Naive thymus-derived CD4-positive, alpha-beta T cell (primary cell): Measurements from ENCODE around the gene SAXO2. TPM values are rescaled to one million over a fixed set of nuclear protein-coding genes. Genes with fewer than 3 reads are reported as not detected.
"Not testable (repeated sequence)": the region's sequence is repeated elsewhere in the genome, so short reads cannot be mapped to it uniquely, and the experiment has no call there.

Experiments used
- ATAC-seq: fragments of 150-1000 bp; cut with Tn5 transposase; 2 replicates; pipeline ENCODE4 v1.10.0; 2021; ENCODE audit warnings: mild to moderate bottlenecking, moderate library complexity
- CTCF ChIA-PET: fragments of 350-600 bp; sonication (Branson Sonifier 250); formaldehyde crosslinking; loops from one replicate; lab custom pipeline; 2021; ENCODE audit warnings: antibody characterized with exemption; lab: Charles Lee
- POLR2A ChIA-PET: fragments of 350-600 bp; sonication (Branson Sonifier 250); formaldehyde crosslinking; loops from one replicate; lab custom pipeline; 2021; ENCODE audit warnings: antibody characterized with exemption, inconsistent platforms; lab: Charles Lee
- DNase-seq, 9 donors: peaks; one replicate each; pipeline versions ENCODE4 v3.0.0 to v3.0.0-alpha.2; 2020 to 2022; ENCODE audit warnings: mixed read lengths in 1 of 9
- H3K27ac ChIP-seq: one replicate; pipeline ENCODE4 v1.7.0; 2013; ENCODE audit warnings: mild to moderate bottlenecking, low read depth, low read length, moderate library complexity
- H3K27me3 ChIP-seq, 2 donors: one replicate each; pipeline ENCODE4 v1.7.0; 2013; ENCODE audit warnings: low read length in 2 of 2, mild to moderate bottlenecking in 2 of 2, moderate library complexity in 2 of 2; ENCODE audit not compliant: control insufficient read depth in 2 of 2, insufficient read depth in 2 of 2
- H3K36me3 ChIP-seq, 3 experiments: 1 replicate in 2 of 3; 2 replicates in 1 of 3; pipeline ENCODE4 v1.7.0; 2013; ENCODE audit warnings: low read length in 3 of 3, mild to moderate bottlenecking in 3 of 3, moderate library complexity in 1 of 3; ENCODE audit not compliant: insufficient read depth in 3 of 3, control insufficient read depth in 2 of 3
- H3K4me1 ChIP-seq, 2 donors: one replicate each; pipeline ENCODE4 v1.7.0; 2013; ENCODE audit warnings: low read length in 2 of 2, mild to moderate bottlenecking in 2 of 2, moderate library complexity in 1 of 2; ENCODE audit not compliant: control insufficient read depth in 2 of 2, insufficient read depth in 2 of 2
- H3K4me3 ChIP-seq: 2 replicates; pipeline ENCODE4 v1.7.0; 2013; ENCODE audit warnings: mild to moderate bottlenecking, low read length
- H3K9me3 ChIP-seq, 3 experiments: 1 replicate in 2 of 3; 2 replicates in 1 of 3; pipeline ENCODE4 v1.7.0; 2013; ENCODE audit warnings: low read length in 3 of 3; ENCODE audit not compliant: control insufficient read depth in 2 of 3
- H3K27ac Mint-ChIP-seq, 9 donors: one replicate each; pipeline ENCODE4 v1.8.0; 2020 to 2022; ENCODE audit warnings: mixed read lengths in 9 of 9, mild to moderate bottlenecking in 8 of 9, moderate library complexity in 5 of 9, inconsistent platforms in 2 of 9
- H3K27me3 Mint-ChIP-seq, 5 donors: one replicate each; pipeline ENCODE4 v1.8.0; 2021 to 2022; ENCODE audit warnings: mixed read lengths in 5 of 5, mild to moderate bottlenecking in 1 of 5
- H3K36me3 Mint-ChIP-seq, 5 donors: one replicate each; pipeline ENCODE4 v1.8.0; 2020 to 2022; ENCODE audit warnings: mixed read lengths in 5 of 5, mild to moderate bottlenecking in 3 of 5, inconsistent platforms in 1 of 5
- H3K4me1 Mint-ChIP-seq, 7 donors: one replicate each; pipeline ENCODE4 v1.8.0; 2020 to 2022; ENCODE audit warnings: mixed read lengths in 7 of 7, mild to moderate bottlenecking in 3 of 7, inconsistent platforms in 1 of 7
- H3K4me3 Mint-ChIP-seq, 10 donors: one replicate each; pipeline ENCODE4 v1.8.0; 2020 to 2022; ENCODE audit warnings: mild to moderate bottlenecking in 10 of 10, mixed read lengths in 10 of 10, moderate library complexity in 6 of 10, inconsistent platforms in 2 of 10
- H3K9me3 Mint-ChIP-seq, 11 donors: one replicate each; pipeline ENCODE4 v1.8.0; 2020 to 2022; ENCODE audit warnings: mixed read lengths in 11 of 11, mild to moderate bottlenecking in 4 of 11, inconsistent platforms in 1 of 11, moderate library complexity in 1 of 11
- intact Hi-C, 2 donors: fragments of 100-400 bp; cut with micrococcal nuclease; formaldehyde crosslinking; loops; one replicate each; pipeline ENCODE4 v1.15.1; 2023
- polyA plus RNA-seq, 2 donors: library from polyadenylated mRNA; unstranded; fragments of 300-500 nt; fragmentation: Illumina TruSeq; gene quantifications; one replicate each; pipeline ENCODE4 v1.2.3, GENCODE V29; 2021
- total RNA-seq, 6 experiments: library from RNA in 5 of 6; stranded (reverse) in 5 of 6; gene quantifications; 1 replicate in 5 of 6; 2 replicates in 1 of 6; pipeline ENCODE4 v1.2.3 and lab custom pipeline; 2021 to 2026

SAXO2 gene
- total RNA-seq (1 to 10 TPM in 4 of 5 experiments, not detected in 1; 1.1 to 6.4 (median 2.5) TPM), polyA plus RNA-seq (under 1 TPM in 1 of 2 donors, not detected in 1; 0.25 TPM), total RNA-seq (lab: John Stamatoyannopoulos, UW) (0.94 reads per million)

GRCh38 chr15:82262422-82263026 is at the start of gene SAXO2, which contains the start of gene EFL1:
TSS of gene SAXO2 (plus strand) at chr15:82262818. CDS start at chr15:82262880, 62 bp downstream.
TSS of gene EFL1 (minus strand) at chr15:82262734. CDS start at chr15:82261778, 956 bp downstream.
- ChIA-PET POLR2A (no interaction called here), CTCF (interaction anchor here (0.6 kb wide), 1 partner anchor 47 kb away, joined by 3 read pairs; no protein-coding TSS in a partner anchor)
- H3K4me3 ChIP-seq, result peak within 1 kb of the TSS; percentile 67
- intact Hi-C loops, result loop anchor here (1.0 to 5.0 kb wide), 2 partner anchors 215 to 278 kb away; partner anchors contain the start of genes MEX3B (in 1 of the 2) and RPS17 (in 1 of the 2)
- Mint-ChIP-seq H3K27me3 (peaks cover 0 to 3% (median 0%) of the 10 kb centered on the region in 5 donors), H3K4me1 (peaks cover 22 to 53% (median 34%) of the 10 kb centered on the region in 7 donors), H3K27ac (peak within 1 kb of the TSS; percentile 40 to 92 (median 89)), H3K9me3 (no peaks in the 10 kb centered on the region), H3K4me3 (peak within 1 kb of the TSS; percentile 86 to 99 (median 96)), H3K36me3 (peaks cover 2 to 20% (median 13%) of the 10 kb centered on the region in 5 donors)
- ATAC-seq (peak; percentile 98), DNase-seq (peak; percentile 83 to 94 (median 88))
- no peaks in the 10 kb centered on the region for H3K27me3 ChIP-seq
- H3K9me3 ChIP-seq, result no peaks in the 10 kb centered on the region
- peaks cover 8 to 16% of the 10 kb centered on the region in 2 donors for H3K4me1 ChIP-seq
- peak within 1 kb of the TSS; percentile 57 for H3K27ac ChIP-seq
- peaks cover 0 to 4% (median 0%) of the 10 kb centered on the region in 3 experiments for H3K36me3 ChIP-seq

GRCh38 chr15:82216092-82216491 is 46.5 kb upstream of the SAXO2 start:
- H3K27ac Mint-ChIP-seq, H3K36me3 ChIP-seq, H3K4me3 ChIP-seq, ATAC-seq, H3K9me3 ChIP-seq, H3K27me3 Mint-ChIP-seq, H3K4me3 Mint-ChIP-seq, H3K27ac ChIP-seq, intact Hi-C loops, H3K4me1 Mint-ChIP-seq, H3K4me1 ChIP-seq, H3K27me3 ChIP-seq, DNase-seq, CTCF ChIA-PET, H3K9me3 Mint-ChIP-seq, POLR2A ChIA-PET: not testable (repeated sequence)
- H3K36me3 Mint-ChIP-seq, result peaks cover 13 to 66% (median 34%) of the 10 kb centered on the region in 5 donors

- H3K4me3 Mint-ChIP-seq, H3K9me3 ChIP-seq, H3K27ac ChIP-seq, H3K4me1 ChIP-seq, POLR2A ChIA-PET, H3K4me1 Mint-ChIP-seq, H3K27me3 ChIP-seq, ATAC-seq, CTCF ChIA-PET, H3K4me3 ChIP-seq, H3K9me3 Mint-ChIP-seq, H3K27me3 Mint-ChIP-seq, intact Hi-C loops: not testable (repeated sequence)
- Mint-ChIP-seq H3K36me3 (peaks cover 11 to 49% (median 23%) of the 10 kb centered on the region in 5 donors), H3K27ac (peak overlapping the region in 1 of 9 donors; percentile 37)
- H3K36me3 ChIP-seq, result peaks cover 0 to 10% (median 2%) of the 10 kb centered on the region in 3 experiments
- peak in 5 of 9 donors; percentile 12 to 29 (median 22) for DNase-seq
These were observed 41.1 kb upstream of the SAXO2 start for GRCh38 chr15:82221535-82221934.

GRCh38 chr15:82228750-82229149 is 33.9 kb upstream of the SAXO2 start:
- Mint-ChIP-seq H3K4me1 (peaks cover 0 to 8% (median 4%) of the 10 kb centered on the region in 7 donors), H3K4me3 (no peak overlapping the region), H3K9me3 (no peaks in the 10 kb centered on the region), H3K36me3 (peaks cover 17 to 51% (median 31%) of the 10 kb centered on the region in 5 donors), H3K27me3 (no peaks in the 10 kb centered on the region), H3K27ac (peak overlapping the region in 1 of 9 donors; percentile 62)
- POLR2A ChIA-PET, result no interaction called here
- no peak overlapping the region for H3K27ac ChIP-seq
- no peak overlapping the region for H3K4me3 ChIP-seq
- H3K27me3 ChIP-seq, result no peaks in the 10 kb centered on the region
- H3K36me3 ChIP-seq, result peaks cover 0 to 27% (median 11%) of the 10 kb centered on the region in 3 experiments
- ATAC-seq (no peak), DNase-seq (no peak)
- CTCF ChIA-PET, result no interaction called here
- intact Hi-C loops, result no loop called here
- H3K4me1 ChIP-seq, result no peaks in the 10 kb centered on the region
- H3K9me3 ChIP-seq, result no peaks in the 10 kb centered on the region

- Histone ChIP-seq H3K27ac (no peak overlapping the region), H3K4me3 (no peak overlapping the region), H3K36me3 (peaks cover 0 to 27% (median 11%) of the 10 kb centered on the region in 3 experiments), H3K4me1 (no peaks in the 10 kb centered on the region), H3K27me3 (no peaks in the 10 kb centered on the region), H3K9me3 (no peaks in the 10 kb centered on the region)
- DNase-seq (no peak), ATAC-seq (no peak)
- intact Hi-C loops, result no loop called here
- CTCF ChIA-PET, result no interaction called here
- Mint-ChIP-seq H3K4me1 (peaks cover 0 to 8% (median 3%) of the 10 kb centered on the region in 7 donors), H3K27me3 (no peaks in the 10 kb centered on the region), H3K9me3 (no peaks in the 10 kb centered on the region), H3K27ac (no peak overlapping the region), H3K4me3 (no peak overlapping the region), H3K36me3 (peaks cover 15 to 45% (median 27%) of the 10 kb centered on the region in 5 donors)
- POLR2A ChIA-PET, result no interaction called here
These were observed 31.4 kb upstream of the SAXO2 start for GRCh38 chr15:82231233-82231632.

- Mint-ChIP-seq H3K9me3 (no peaks in the 10 kb centered on the region), H3K4me3 (no peak overlapping the region), H3K36me3 (peaks cover 9 to 43% (median 21%) of the 10 kb centered on the region in 5 donors), H3K4me1 (peaks cover 0 to 8% (median 0%) of the 10 kb centered on the region in 7 donors), H3K27ac (no peak overlapping the region), H3K27me3 (no peaks in the 10 kb centered on the region)
- Histone ChIP-seq H3K9me3 (no peaks in the 10 kb centered on the region), H3K4me1 (no peaks in the 10 kb centered on the region), H3K4me3 (no peak overlapping the region), H3K27ac (no peak overlapping the region), H3K27me3 (no peaks in the 10 kb centered on the region), H3K36me3 (peaks cover 0 to 23% (median 5%) of the 10 kb centered on the region in 3 experiments)
- intact Hi-C loops, result no loop called here
- ChIA-PET POLR2A (no interaction called here), CTCF (no interaction called here)
- ATAC-seq (no peak), DNase-seq (no peak)
These were observed 30.8 kb upstream of the SAXO2 start for GRCh38 chr15:82231842-82232241.
